ENCODE data around the gene ARID4B. TPM values are rescaled to one million over a fixed set of nuclear protein-coding genes. Genes with fewer than 3 reads are reported as not detected.
"Not testable (repeated sequence)": the region's sequence is repeated elsewhere in the genome, so short reads cannot be mapped to it uniquely, and the experiment has no call there.

The ARID4B gene
- total and polyA plus RNA-seq, 5 donors from 2014 or later, result 52.6 to 192 (median 58.6) TPM

DNA sequence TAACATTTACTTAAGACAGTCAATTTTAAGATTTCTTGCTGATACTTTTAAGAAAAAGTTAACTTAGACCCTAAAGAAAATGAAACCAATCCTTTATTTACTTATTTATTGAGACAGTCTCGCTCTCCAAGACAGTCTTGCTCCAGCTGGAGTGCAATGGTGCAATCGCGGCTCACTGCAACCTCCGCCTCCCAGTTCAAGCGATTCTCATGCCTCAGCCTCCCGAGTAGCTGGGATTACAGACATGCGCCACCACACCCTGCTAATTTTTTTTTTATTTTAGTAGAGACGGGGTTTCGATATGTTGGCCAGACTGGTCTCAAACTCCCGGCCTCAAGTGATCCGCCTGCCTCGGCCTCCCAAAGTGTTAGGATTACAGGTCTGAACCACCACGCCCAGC lies 44.3 kb downstream of the ARID4B start:
- not testable (repeated sequence) for H3K9me3 Mint-ChIP-seq; H3K4me3 Mint-ChIP-seq; H3K4me3 ChIP-seq (ENCODE audit: low read depth, low read length); H3K27me3 Mint-ChIP-seq; H3K36me3 ChIP-seq (ENCODE audit: control insufficient read depth, insufficient read depth, low read length); H3K9me3 ChIP-seq (ENCODE audit: control insufficient read depth in 2 of 2, low read length in 2 of 2); H3K36me3 Mint-ChIP-seq; H3K27me3 ChIP-seq (ENCODE audit: control insufficient read depth, insufficient read depth, low read length); DNase-seq; ATAC-seq (ENCODE audit: low read depth in 2 of 2); H3K27ac ChIP-seq (ENCODE audit: insufficient read depth, low read length, poor library complexity, severe bottlenecking); H3K27ac Mint-ChIP-seq
- H3K4me1 Mint-ChIP-seq, result peaks cover 51 to 88% (median 66%) of the 10 kb centered on the region in 4 donors
- peaks cover 67% of the 10 kb centered on the region for H3K4me1 ChIP-seq (ENCODE audit: control insufficient read depth, insufficient read depth, low read length, poor library complexity, severe bottlenecking)

GRCh38 chr1:235280467-235280866 lies 47.5 kb downstream of the ARID4B start:
- no peaks in the 10 kb centered on the region for H3K9me3 Mint-ChIP-seq
- H3K4me1 Mint-ChIP-seq, result peaks cover 40 to 84% (median 57%) of the 10 kb centered on the region in 4 donors
- no peaks in the 10 kb centered on the region for H3K27me3 ChIP-seq (ENCODE audit: control insufficient read depth, insufficient read depth, low read length)
- H3K4me1 ChIP-seq (ENCODE audit: control insufficient read depth, insufficient read depth, low read length, poor library complexity, severe bottlenecking), result peaks cover 59% of the 10 kb centered on the region
- no peak overlapping the region for H3K27ac Mint-ChIP-seq
- no peak overlapping the region for H3K27ac ChIP-seq (ENCODE audit: insufficient read depth, low read length, poor library complexity, severe bottlenecking)
- ATAC-seq (ENCODE audit: low read depth in 2 of 2) (no peak), DNase-seq (no peak)
- no peaks in the 10 kb centered on the region for H3K27me3 Mint-ChIP-seq
- peaks cover 4% of the 10 kb centered on the region for H3K36me3 ChIP-seq (ENCODE audit: control insufficient read depth, insufficient read depth, low read length)
- H3K9me3 ChIP-seq (ENCODE audit: control insufficient read depth in 2 of 2, low read length in 2 of 2), result no peaks in the 10 kb centered on the region
- peaks cover 5% of the 10 kb centered on the region for H3K36me3 Mint-ChIP-seq
- peak overlapping the region; percentile 28 for H3K4me3 ChIP-seq (ENCODE audit: low read depth, low read length)
- no peak overlapping the region for H3K4me3 Mint-ChIP-seq

- peak overlapping the region in 2 of 4 donors; percentile 4 to 5 for H3K4me3 Mint-ChIP-seq
- H3K9me3 Mint-ChIP-seq, result peaks cover 0 to 1% (median 0%) of the 10 kb centered on the region in 7 donors
- Histone ChIP-seq H3K27me3 (ENCODE audit: control insufficient read depth, insufficient read depth, low read length) (no peaks in the 10 kb centered on the region), H3K4me3 (ENCODE audit: low read depth, low read length) (peak overlapping the region; percentile 28), H3K27ac (ENCODE audit: insufficient read depth, low read length, poor library complexity, severe bottlenecking) (no peak overlapping the region), H3K36me3 (ENCODE audit: control insufficient read depth, insufficient read depth, low read length) (peaks cover 4% of the 10 kb centered on the region), H3K4me1 (ENCODE audit: control insufficient read depth, insufficient read depth, low read length, poor library complexity, severe bottlenecking) (peaks cover 61% of the 10 kb centered on the region), H3K9me3 (ENCODE audit: control insufficient read depth in 2 of 2, low read length in 2 of 2) (no peaks in the 10 kb centered on the region)
- no peak for DNase-seq
- peak overlapping the region in 1 of 3 donors; percentile 70 for H3K27ac Mint-ChIP-seq
- H3K36me3 Mint-ChIP-seq, result peaks cover 5% of the 10 kb centered on the region
- peaks cover 44 to 86% (median 60%) of the 10 kb centered on the region in 4 donors for H3K4me1 Mint-ChIP-seq
- no peaks in the 10 kb centered on the region for H3K27me3 Mint-ChIP-seq
- ATAC-seq (ENCODE audit: low read depth in 2 of 2), result no peak
Measured at GRCh38 chr1:235279694-235280093, 48.3 kb downstream of the ARID4B start.

GRCh38 chr1:235278915-235279292 lies 49.1 kb downstream of the ARID4B start:
- H3K27ac ChIP-seq (ENCODE audit: insufficient read depth, low read length, poor library complexity, severe bottlenecking), result no peak overlapping the region
- H3K4me1 ChIP-seq (ENCODE audit: control insufficient read depth, insufficient read depth, low read length, poor library complexity, severe bottlenecking), result peaks cover 68% of the 10 kb centered on the region

GRCh38 chr1:235278233-235278914 lies 49.6 kb downstream of the ARID4B start:
- Histone ChIP-seq H3K36me3 (ENCODE audit: control insufficient read depth, insufficient read depth, low read length) (peaks cover 4% of the 10 kb centered on the region), H3K4me3 (ENCODE audit: low read depth, low read length) (peak overlapping the region; percentile 42), H3K4me1 (ENCODE audit: control insufficient read depth, insufficient read depth, low read length, poor library complexity, severe bottlenecking) (peaks cover 71% of the 10 kb centered on the region), H3K27ac (ENCODE audit: insufficient read depth, low read length, poor library complexity, severe bottlenecking) (peak overlapping the region; percentile 11), H3K27me3 (ENCODE audit: control insufficient read depth, insufficient read depth, low read length) (no peaks in the 10 kb centered on the region), H3K9me3 (ENCODE audit: control insufficient read depth in 2 of 2, low read length in 2 of 2) (no peaks in the 10 kb centered on the region)
- Mint-ChIP-seq H3K4me3 (peak overlapping the region; percentile 10 to 34 (median 18)), H3K36me3 (peaks cover 5% of the 10 kb centered on the region), H3K27ac (peak overlapping the region in 2 of 3 donors; percentile 2 to 70), H3K9me3 (peaks cover 0 to 1% (median 0%) of the 10 kb centered on the region in 7 donors), H3K27me3 (no peaks in the 10 kb centered on the region), H3K4me1 (peaks cover 40 to 83% (median 62%) of the 10 kb centered on the region in 4 donors)
- ATAC-seq (ENCODE audit: low read depth in 2 of 2) (no peak), DNase-seq (no peak)

More at GRCh38 chr1:235278915-235279292, 49.1 kb downstream of the ARID4B start:
- H3K4me3 Mint-ChIP-seq, result peak overlapping the region in 1 of 4 donors; percentile 5
- H3K27ac Mint-ChIP-seq, result peak overlapping the region in 1 of 3 donors; percentile 70
- no peaks in the 10 kb centered on the region for H3K27me3 Mint-ChIP-seq
- peaks cover 40 to 81% (median 58%) of the 10 kb centered on the region in 4 donors for H3K4me1 Mint-ChIP-seq
- no peak overlapping the region for H3K4me3 ChIP-seq (ENCODE audit: low read depth, low read length)
- no peaks in the 10 kb centered on the region for H3K27me3 ChIP-seq (ENCODE audit: control insufficient read depth, insufficient read depth, low read length)
- peaks cover 0 to 1% (median 0%) of the 10 kb centered on the region in 7 donors for H3K9me3 Mint-ChIP-seq
- DNase-seq (no peak), ATAC-seq (ENCODE audit: low read depth in 2 of 2) (no peak)
- peaks cover 4% of the 10 kb centered on the region for H3K36me3 ChIP-seq (ENCODE audit: control insufficient read depth, insufficient read depth, low read length)
- H3K9me3 ChIP-seq (ENCODE audit: control insufficient read depth in 2 of 2, low read length in 2 of 2), result no peaks in the 10 kb centered on the region
- H3K36me3 Mint-ChIP-seq, result peaks cover 5% of the 10 kb centered on the region

- Histone ChIP-seq H3K27ac (ENCODE audit: insufficient read depth, low read length, poor library complexity, severe bottlenecking) (no peak overlapping the region), H3K4me3 (ENCODE audit: low read depth, low read length) (peak overlapping the region; percentile 42), H3K27me3 (ENCODE audit: control insufficient read depth, insufficient read depth, low read length) (no peaks in the 10 kb centered on the region), H3K4me1 (ENCODE audit: control insufficient read depth, insufficient read depth, low read length, poor library complexity, severe bottlenecking) (peaks cover 71% of the 10 kb centered on the region), H3K9me3 (ENCODE audit: control insufficient read depth in 2 of 2, low read length in 2 of 2) (no peaks in the 10 kb centered on the region), H3K36me3 (ENCODE audit: control insufficient read depth, insufficient read depth, low read length) (peaks cover 4% of the 10 kb centered on the region)
- Mint-ChIP-seq H3K9me3 (peaks cover 0 to 1% (median 0%) of the 10 kb centered on the region in 7 donors), H3K4me3 (peak overlapping the region in 3 of 4 donors; percentile 0 to 42 (median 10)), H3K4me1 (peaks cover 40 to 84% (median 65%) of the 10 kb centered on the region in 4 donors), H3K27ac (peak overlapping the region in 2 of 3 donors; percentile 2 to 7), H3K36me3 (peaks cover 5% of the 10 kb centered on the region), H3K27me3 (no peaks in the 10 kb centered on the region)
- no peak for ATAC-seq (ENCODE audit: low read depth in 2 of 2)
- DNase-seq, result peak in 1 of 3 donors; percentile 21
Measured at GRCh38 chr1:235277709-235278108, 50.3 kb downstream of the ARID4B start.

DNA sequence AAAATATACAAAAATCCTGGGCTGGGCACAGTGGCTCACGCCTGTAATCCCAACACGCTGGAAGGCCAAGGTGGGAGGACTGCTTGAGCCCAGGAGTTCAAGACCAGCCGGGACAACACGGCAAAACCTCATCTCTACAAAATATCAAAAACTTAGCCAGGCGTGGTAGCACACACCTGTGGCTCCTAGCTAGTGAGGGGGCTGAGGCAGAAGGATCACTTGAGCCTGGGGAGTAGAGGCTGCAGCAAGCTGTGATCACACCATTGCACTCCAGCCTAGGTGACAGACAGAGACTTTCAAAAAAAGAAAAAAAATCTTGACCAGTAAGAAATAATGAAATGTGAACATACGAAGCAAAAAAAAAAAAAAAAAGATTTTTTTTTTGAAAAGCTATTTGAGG lies 52.1 kb downstream of the ARID4B start:
- DNase-seq (no peak), ATAC-seq (ENCODE audit: low read depth in 2 of 2) (no peak)
- peak overlapping the region; percentile 58 for H3K4me3 ChIP-seq (ENCODE audit: low read depth, low read length)
- Mint-ChIP-seq H3K4me1 (peaks cover 41 to 82% (median 62%) of the 10 kb centered on the region in 4 donors), H3K27ac (peak overlapping the region in 2 of 3 donors; percentile 66 to 80), H3K36me3 (peaks cover 5% of the 10 kb centered on the region), H3K9me3 (peaks cover 0 to 1% (median 0%) of the 10 kb centered on the region in 7 donors), H3K4me3 (peak overlapping the region in 3 of 4 donors; percentile 7 to 87 (median 47)), H3K27me3 (no peaks in the 10 kb centered on the region)
- peaks cover 3% of the 10 kb centered on the region for H3K36me3 ChIP-seq (ENCODE audit: control insufficient read depth, insufficient read depth, low read length)
- peaks cover 73% of the 10 kb centered on the region for H3K4me1 ChIP-seq (ENCODE audit: control insufficient read depth, insufficient read depth, low read length, poor library complexity, severe bottlenecking)
- peak overlapping the region; percentile 58 for H3K27ac ChIP-seq (ENCODE audit: insufficient read depth, low read length, poor library complexity, severe bottlenecking)
- H3K27me3 ChIP-seq (ENCODE audit: control insufficient read depth, insufficient read depth, low read length), result no peaks in the 10 kb centered on the region
- no peaks in the 10 kb centered on the region for H3K9me3 ChIP-seq (ENCODE audit: control insufficient read depth in 2 of 2, low read length in 2 of 2)
